ENCODE results near the gene OR4C3. TPM values are rescaled to one million over a fixed set of nuclear protein-coding genes. Genes with fewer than 3 reads are reported as not detected.

OR4C3 gene
- total RNA-seq, 1 experiment from 2014 or later, result not detected

- Histone ChIP-seq H3K9ac (ENCODE audit: extremely low read depth, insufficient read length, low read length) (no peak overlapping the region), H4K5ac (ENCODE audit: insufficient read length, low read depth, low read length) (no peak overlapping the region), H2BK20ac (ENCODE audit: low read depth, low read length, poor library complexity, severe bottlenecking) (no peak overlapping the region), H2BK5ac (ENCODE audit: insufficient read length, low read length) (no peak overlapping the region), H3K14ac (ENCODE audit: insufficient read depth, low read length) (no peak overlapping the region), H4K20me1 (ENCODE audit: control insufficient read depth, insufficient read depth, insufficient read length) (no peaks in the 10 kb centered on the region), H2AFZ (ENCODE audit: low read length) (no peak overlapping the region), H2BK15ac (ENCODE audit: low read depth, low read length) (no peak overlapping the region), H3K18ac (ENCODE audit: insufficient read length, low read depth, low read length) (no peak overlapping the region), H4K8ac (replicated peaks; ENCODE audit: insufficient read length, low read depth, low read length) (no peak overlapping the region), H2BK12ac (ENCODE audit: insufficient read length, low read depth, low read length) (no peak overlapping the region), H3K9me3 (ENCODE audit: control insufficient read depth, low read depth, low read length) (peaks cover 55% of the 10 kb centered on the region), H3K79me2 (ENCODE audit: insufficient read depth, low read length) (no peaks in the 10 kb centered on the region), H3K23me2 (ENCODE audit: insufficient read length, low read depth, low read length, poor library complexity, severe bottlenecking) (no peaks in the 10 kb centered on the region), H3K56ac (ENCODE audit: insufficient read length, low read depth, low read length) (no peak overlapping the region), H3K4me1 (ENCODE audit: insufficient read depth, low read length) (no peaks in the 10 kb centered on the region), H3K79me1 (ENCODE audit: insufficient read depth, low read depth, low read length, poor library complexity, severe bottlenecking) (no peaks in the 10 kb centered on the region), H3K4ac (ENCODE audit: low read depth, low read length) (no peak overlapping the region), H3K23ac (ENCODE audit: insufficient read length, low read depth, low read length) (no peak overlapping the region), H2BK120ac (ENCODE audit: low read depth, low read length, poor library complexity, severe bottlenecking) (no peak overlapping the region), H2AK5ac (ENCODE audit: insufficient read length, low read length) (no peak overlapping the region), H3K4me2 (ENCODE audit: insufficient read depth, insufficient read length, low read length) (no peak overlapping the region), H3T11ph (ENCODE audit: low read length) (no peak overlapping the region), H3K27me3 (ENCODE audit: insufficient read depth, low read length) (no peaks in the 10 kb centered on the region), H4K91ac (ENCODE audit: insufficient read length, low read depth, low read length) (no peak overlapping the region), H3K27ac (ENCODE audit: insufficient read length, low read depth, low read length) (no peak overlapping the region)
- Mint-ChIP-seq H3K4me1 (no peaks in the 10 kb centered on the region), H3K4me3 (no peak overlapping the region), H3K27me3 (ENCODE audit: low read depth) (no peaks in the 10 kb centered on the region; the same call in 1 of the 2 replicates), H3K27ac (no peak overlapping the region), H3K9me3 (peaks cover 85 to 89% of the 10 kb centered on the region in 2 experiments), H3K36me3 (ENCODE audit: insufficient read depth in 1 of 3, low read depth in 3 of 3) (peaks cover 0 to 14% (median 12%) of the 10 kb centered on the region in 3 experiments; a peak in 5 of 7 replicates)
- no peak for TF ChIP-seq CTCF (conservative IDR thresholded peaks at IDR 0.05)
- WGBS (ENCODE audit: extremely low coverage, insufficient read length, low lambda C conversion rate), result no CpG with 5 or more reads among the region's 4 CpGs
- no peak for DNase-seq
Measured at GRCh38 chr11:48354013-48354412, 29.3 kb downstream of the OR4C3 start.

All from H9 (cell line).